ENCODE data around the gene LTB.

Gene LTB

GRCh38 chr6:31582230-31582643 lies at the start of gene LTB:
Gene LTB, minus strand, starts transcription at chr6:31582424. Its CDS starts 7 bp downstream, at chr6:31582417.
- Histone ChIP-seq H3K9me3 (replicated peaks in 1 of 11) (no peaks in the 10 kb centered on the region), H3K4me2 (peak within 1 kb of the TSS; percentile 90 to 100 (median 96)), H3K9ac (peak within 1 kb of the TSS; percentile 80 to 89 (median 86)), H3K4me1 (peaks cover 81 to 96% (median 91%) of the 10 kb centered on the region in 10 experiments), H3K27me3 (no peaks in the 10 kb centered on the region), H4K20me1 (peaks cover 0 to 14% (median 7%) of the 10 kb centered on the region in 11 experiments; a peak in 13 of 22 replicates), H3K36me3 (peaks cover 16 to 20% (median 18%) of the 10 kb centered on the region in 11 experiments), H3K4me3 (peak within 1 kb of the TSS; percentile 69 to 81 (median 76)), H3K27ac (peak within 1 kb of the TSS; percentile 61 to 88 (median 83); a peak in 21 of 22 replicates)
- no peak for TF ChIP-seq Cebpa-rat (IDR thresholded peaks at IDR 0.05)

- H3K27ac ChIP-seq, result no peak overlapping the region; a peak in 1 of 22 replicates
- H3K4me2 ChIP-seq, result no peak overlapping the region
- no peaks in the 10 kb centered on the region for H3K27me3 ChIP-seq
- H3K4me1 ChIP-seq, result peaks cover 0 to 4% (median 0%) of the 10 kb centered on the region in 10 experiments; a peak in 2 of 20 replicates
- H3K36me3 ChIP-seq, result peaks cover 100% of the 10 kb centered on the region in 11 experiments
- no peak overlapping the region for H3K4me3 ChIP-seq
- peaks cover 67 to 100% (median 99%) of the 10 kb centered on the region in 11 experiments; a peak in 21 of 22 replicates for H4K20me1 ChIP-seq
- no peaks in the 10 kb centered on the region for H3K9me3 ChIP-seq (replicated peaks in 1 of 11)
- no peak for TF ChIP-seq Cebpa-rat (IDR thresholded peaks at IDR 0.05)
- H3K9ac ChIP-seq, result peak overlapping the region in 6 of 11 experiments; percentile 1 to 48 (median 34); a peak in 6 of 22 replicates
Observed at GRCh38 chr6:31631681-31632278, 49.6 kb upstream of the LTB start.

- Histone ChIP-seq H3K27me3 (no peaks in the 10 kb centered on the region), H3K4me2 (no peak overlapping the region), H3K9ac (peak overlapping the region in 3 of 11 experiments; percentile 15 to 29 (median 22); a peak in 2 of 22 replicates), H3K4me1 (no peaks in the 10 kb centered on the region), H3K9me3 (replicated peaks in 1 of 11) (no peaks in the 10 kb centered on the region), H3K4me3 (no peak overlapping the region), H4K20me1 (peaks cover 66 to 100% (median 99%) of the 10 kb centered on the region in 11 experiments; a peak in 21 of 22 replicates), H3K27ac (no peak overlapping the region), H3K36me3 (peaks cover 100% of the 10 kb centered on the region in 11 experiments)
- no peak for TF ChIP-seq Cebpa-rat (IDR thresholded peaks at IDR 0.05)
Observed at GRCh38 chr6:31631209-31631608, 49.0 kb upstream of the LTB start.

GRCh38 chr6:31630177-31630934 lies 48.1 kb upstream of the LTB start:
- TF ChIP-seq Cebpa-rat (IDR thresholded peaks at IDR 0.05), result no peak
- peaks cover 100% of the 10 kb centered on the region in 11 experiments for H3K36me3 ChIP-seq
- H3K4me1 ChIP-seq, result no peaks in the 10 kb centered on the region
- H3K4me2 ChIP-seq, result no peak overlapping the region
- H3K4me3 ChIP-seq, result no peak overlapping the region
- H3K9ac ChIP-seq, result peak overlapping the region in 2 of 11 experiments; percentile 15 to 29; a peak in 2 of 22 replicates
- no peaks in the 10 kb centered on the region for H3K9me3 ChIP-seq (replicated peaks in 1 of 11)
- H3K27ac ChIP-seq, result no peak overlapping the region
- H4K20me1 ChIP-seq, result peaks cover 63 to 100% (median 99%) of the 10 kb centered on the region in 11 experiments; a peak in 21 of 22 replicates
- no peaks in the 10 kb centered on the region for H3K27me3 ChIP-seq

GRCh38 chr6:31629014-31629413 lies 46.8 kb upstream of the LTB start:
- H4K20me1 ChIP-seq, result peaks cover 64 to 100% (median 99%) of the 10 kb centered on the region in 11 experiments; a peak in 21 of 22 replicates
- H3K36me3 ChIP-seq, result peaks cover 100% of the 10 kb centered on the region in 11 experiments
- no peak overlapping the region for H3K27ac ChIP-seq
- H3K4me2 ChIP-seq, result no peak overlapping the region
- no peak overlapping the region for H3K4me3 ChIP-seq
- no peak overlapping the region for H3K9ac ChIP-seq
- H3K9me3 ChIP-seq (replicated peaks in 1 of 11), result no peaks in the 10 kb centered on the region
- no peak for TF ChIP-seq Cebpa-rat (IDR thresholded peaks at IDR 0.05)
- H3K27me3 ChIP-seq, result no peaks in the 10 kb centered on the region
- H3K4me1 ChIP-seq, result peaks cover 0 to 3% (median 0%) of the 10 kb centered on the region in 10 experiments; a peak in 1 of 20 replicates

GRCh38 chr6:31627690-31628287 lies 45.6 kb upstream of the LTB start:
- no peak for TF ChIP-seq Cebpa-rat (IDR thresholded peaks at IDR 0.05)
- H3K4me3 ChIP-seq, result no peak overlapping the region
- H3K4me1 ChIP-seq, result peaks cover 0 to 15% (median 3%) of the 10 kb centered on the region in 10 experiments; a peak in 17 of 20 replicates
- no peak overlapping the region for H3K4me2 ChIP-seq
- peak overlapping the region in 1 of 11 experiments; percentile 9; a peak in 1 of 22 replicates for H3K9ac ChIP-seq
- H3K27ac ChIP-seq, result no peak overlapping the region
- no peaks in the 10 kb centered on the region for H3K27me3 ChIP-seq
- H3K36me3 ChIP-seq, result peaks cover 95 to 100% (median 100%) of the 10 kb centered on the region in 11 experiments
- H4K20me1 ChIP-seq, result peaks cover 65 to 100% (median 100%) of the 10 kb centered on the region in 11 experiments; a peak in 21 of 22 replicates
- no peaks in the 10 kb centered on the region for H3K9me3 ChIP-seq (replicated peaks in 1 of 11)

- Histone ChIP-seq H3K27me3 (no peaks in the 10 kb centered on the region), H3K9ac (peak overlapping the region in 6 of 11 experiments; percentile 12 to 32 (median 23); a peak in 6 of 22 replicates), H4K20me1 (peaks cover 68 to 100% (median 100%) of the 10 kb centered on the region in 11 experiments; a peak in 21 of 22 replicates), H3K4me1 (peaks cover 8 to 24% (median 11%) of the 10 kb centered on the region in 10 experiments), H3K9me3 (replicated peaks in 1 of 11) (no peaks in the 10 kb centered on the region), H3K4me2 (no peak overlapping the region), H3K4me3 (no peak overlapping the region), H3K27ac (no peak overlapping the region), H3K36me3 (peaks cover 90 to 100% (median 100%) of the 10 kb centered on the region in 11 experiments)
- no peak for TF ChIP-seq Cebpa-rat (IDR thresholded peaks at IDR 0.05)
Observed at GRCh38 chr6:31626952-31627351, 44.7 kb upstream of the LTB start.

GRCh38 chr6:31624070-31624469 lies 41.8 kb upstream of the LTB start:
- Histone ChIP-seq H3K4me3 (no peak overlapping the region), H3K27me3 (no peaks in the 10 kb centered on the region), H3K9ac (peak overlapping the region in 2 of 11 experiments; percentile 15 to 18; a peak in 2 of 22 replicates), H3K9me3 (replicated peaks in 1 of 11) (no peaks in the 10 kb centered on the region), H4K20me1 (peaks cover 52 to 83% (median 76%) of the 10 kb centered on the region in 11 experiments; a peak in 21 of 22 replicates), H3K4me1 (peaks cover 17 to 34% (median 23%) of the 10 kb centered on the region in 10 experiments), H3K27ac (no peak overlapping the region), H3K36me3 (peaks cover 61 to 77% (median 76%) of the 10 kb centered on the region in 11 experiments), H3K4me2 (no peak overlapping the region)
- no peak for TF ChIP-seq Cebpa-rat (IDR thresholded peaks at IDR 0.05)

Measured in BLaER1 treated with 17β-estradiol and CSF1 and Interleukin-3, amounts not matched to agents 10 nM and 100 nM (cell line).